D721Med (cell line): ENCODE results near the gene ZFYVE21.

Experiments used
- DNase-seq: peaks from one replicate; pipeline ENCODE4 v3.0.0; 2011; ENCODE audit warnings: low spot score; ENCODE audit not compliant: insufficient read length
- FAIRE-seq: peaks from 2 replicates; lab custom pipeline; 2011; peaks lifted over from hg19 to GRCh38; lab: Jason Lieb, UNC
- TF ChIP-seq, protein P1 (sequence below): IDR thresholded peaks from 2 replicates; pipeline ENCODE4 v1.5.1; 2012; ENCODE audit warnings: mild to moderate bottlenecking, control low read depth; ENCODE audit not compliant: insufficient read depth; ENCODE audit errors: missing control alignments

The ZFYVE21 gene

DNA sequence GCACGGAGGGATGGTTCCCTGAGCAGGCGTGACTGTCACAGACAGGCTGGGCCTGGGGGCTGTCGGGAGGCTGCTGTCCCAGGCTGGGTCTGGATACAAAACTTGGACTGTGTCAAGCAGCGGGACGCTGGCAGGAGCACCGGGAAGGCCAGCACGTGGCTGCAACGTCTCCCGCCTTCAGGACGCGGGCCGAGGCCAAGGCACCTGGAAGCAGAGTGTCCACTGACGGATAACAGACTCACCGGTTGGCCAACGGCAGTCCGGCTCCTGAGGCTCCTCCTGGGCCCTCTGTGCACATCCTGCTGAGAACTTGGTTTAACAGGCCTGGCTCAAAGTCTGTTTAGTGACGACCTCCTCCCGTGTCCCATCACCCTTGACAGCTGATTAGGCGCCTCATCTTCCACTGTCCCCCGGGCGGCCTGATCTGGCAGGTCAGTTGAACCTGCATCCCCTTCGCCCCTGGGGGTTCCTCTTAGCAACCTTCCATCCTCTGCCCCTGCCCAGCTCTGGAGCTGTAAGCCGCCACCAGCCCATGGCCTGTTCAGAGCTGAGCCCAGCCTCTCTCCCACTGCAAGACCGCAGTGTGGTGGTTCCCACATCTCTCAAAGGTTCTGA lies 2.9 kb upstream of the ZFYVE21 start:
- TF ChIP-seq, protein P1, sequence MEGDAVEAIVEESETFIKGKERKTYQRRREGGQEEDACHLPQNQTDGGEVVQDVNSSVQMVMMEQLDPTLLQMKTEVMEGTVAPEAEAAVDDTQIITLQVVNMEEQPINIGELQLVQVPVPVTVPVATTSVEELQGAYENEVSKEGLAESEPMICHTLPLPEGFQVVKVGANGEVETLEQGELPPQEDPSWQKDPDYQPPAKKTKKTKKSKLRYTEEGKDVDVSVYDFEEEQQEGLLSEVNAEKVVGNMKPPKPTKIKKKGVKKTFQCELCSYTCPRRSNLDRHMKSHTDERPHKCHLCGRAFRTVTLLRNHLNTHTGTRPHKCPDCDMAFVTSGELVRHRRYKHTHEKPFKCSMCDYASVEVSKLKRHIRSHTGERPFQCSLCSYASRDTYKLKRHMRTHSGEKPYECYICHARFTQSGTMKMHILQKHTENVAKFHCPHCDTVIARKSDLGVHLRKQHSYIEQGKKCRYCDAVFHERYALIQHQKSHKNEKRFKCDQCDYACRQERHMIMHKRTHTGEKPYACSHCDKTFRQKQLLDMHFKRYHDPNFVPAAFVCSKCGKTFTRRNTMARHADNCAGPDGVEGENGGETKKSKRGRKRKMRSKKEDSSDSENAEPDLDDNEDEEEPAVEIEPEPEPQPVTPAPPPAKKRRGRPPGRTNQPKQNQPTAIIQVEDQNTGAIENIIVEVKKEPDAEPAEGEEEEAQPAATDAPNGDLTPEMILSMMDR: no peak
- DNase-seq (no peak), FAIRE-seq (no peak)

DNA sequence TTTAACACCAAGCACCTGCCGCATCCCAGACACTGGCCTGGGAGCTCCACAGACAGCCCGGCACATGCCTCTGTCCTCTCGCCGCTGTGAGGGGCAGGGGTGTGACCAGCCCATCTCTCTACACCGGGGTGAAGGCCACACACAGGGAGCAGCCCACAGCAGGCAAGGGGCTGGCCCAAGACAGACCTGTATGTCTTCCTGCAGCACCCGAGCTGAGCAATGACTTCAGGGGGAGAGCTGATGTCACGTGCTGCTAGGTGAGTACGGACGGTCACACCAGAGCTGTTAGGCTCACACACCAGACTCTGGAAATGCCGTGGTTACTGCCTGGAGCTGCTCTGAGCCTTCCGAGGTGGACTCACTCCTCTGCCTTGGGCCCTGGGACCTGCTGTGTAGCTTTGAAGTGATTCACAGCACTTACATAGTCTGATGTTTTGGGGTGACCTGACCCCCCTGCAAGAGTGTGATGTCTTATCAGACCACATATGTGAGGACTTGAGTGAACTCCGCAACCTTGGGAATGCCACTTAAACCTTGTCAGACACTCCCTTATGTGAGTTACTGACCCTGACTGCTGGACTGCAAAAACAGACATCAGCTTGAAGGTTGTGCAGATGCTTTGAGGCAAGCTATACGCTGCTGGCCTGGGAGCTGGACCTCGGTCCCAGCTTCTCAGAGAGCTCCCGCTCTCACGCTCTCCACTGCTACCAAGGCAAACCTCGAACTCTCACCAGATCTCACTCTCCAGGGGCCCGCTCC lies 2.1 kb upstream of the ZFYVE21 start:
- TF ChIP-seq, protein P1: no peak
- DNase-seq (no peak), FAIRE-seq (no peak)

DNA sequence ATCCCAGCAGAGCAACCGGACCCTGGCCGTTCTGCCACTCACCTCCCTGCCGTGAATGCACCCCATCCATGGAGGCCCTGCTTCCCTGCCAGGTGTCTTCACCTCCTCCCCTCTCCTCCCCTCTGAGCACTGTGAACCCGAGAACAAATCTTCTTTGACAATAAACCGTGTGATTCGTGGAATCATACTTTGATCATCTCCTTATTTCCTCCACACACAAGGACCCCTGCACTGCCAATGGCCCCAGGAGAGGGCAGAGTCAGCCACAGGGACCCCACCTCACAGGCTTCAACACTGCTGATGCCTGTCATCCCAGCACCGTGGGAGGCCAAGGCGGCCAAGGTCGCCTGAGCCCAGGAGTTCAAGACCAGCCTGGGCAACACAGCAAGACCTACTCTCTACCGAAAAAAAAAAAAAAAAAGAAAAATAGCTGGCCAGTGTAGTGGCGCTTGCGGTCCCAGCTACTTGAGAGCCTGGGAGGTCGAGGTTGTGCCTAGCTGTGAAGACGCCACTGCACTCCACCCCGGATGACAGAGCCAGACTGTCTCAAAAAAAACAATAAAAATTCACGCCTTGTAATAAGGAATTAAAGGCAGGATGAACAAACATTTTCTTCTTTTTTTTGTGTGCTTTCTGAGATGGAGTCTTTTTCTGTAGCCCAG lies 1.4 kb upstream of the ZFYVE21 start:
- DNase-seq (no peak), FAIRE-seq (no peak)
- TF ChIP-seq, protein P1: no peak

DNA sequence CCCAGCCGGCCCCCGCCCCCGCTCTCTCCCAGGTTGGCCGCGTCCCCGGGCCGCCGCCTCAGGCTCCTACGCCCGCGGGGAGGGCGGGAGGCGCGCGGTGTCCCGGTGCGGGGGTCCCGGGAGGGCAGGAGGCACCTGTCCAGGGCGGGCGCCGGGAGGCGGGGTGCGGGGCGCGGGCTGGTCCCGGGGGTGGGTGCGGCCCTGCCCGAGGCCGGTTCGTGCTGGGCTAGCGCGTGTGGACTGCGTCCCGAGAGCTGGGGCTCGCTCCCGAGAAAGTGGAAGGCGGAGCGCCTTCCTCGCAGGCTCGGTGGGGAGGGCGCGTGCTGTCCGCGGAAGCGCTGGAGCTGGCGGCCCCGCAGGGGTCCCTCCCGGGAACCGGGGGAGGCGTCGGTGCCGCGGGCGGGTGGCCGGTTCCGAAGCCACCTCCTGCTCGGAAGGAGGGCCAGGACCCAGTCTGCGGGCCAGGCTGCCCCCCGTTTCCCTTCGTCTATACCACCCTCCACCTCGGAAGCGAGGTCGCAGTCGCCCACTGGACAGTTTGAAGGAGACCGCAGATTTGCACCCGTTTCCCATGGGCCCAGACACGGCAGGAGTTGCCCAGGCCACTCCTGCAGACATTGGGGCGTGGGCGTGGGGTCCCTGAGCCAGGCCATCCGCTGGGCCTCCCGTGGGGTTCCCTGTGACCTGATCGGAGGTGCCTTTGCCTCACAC lies 636 bp downstream of the ZFYVE21 start:
- DNase-seq: no peak
- TF ChIP-seq, protein P1: no peak
- no peak for FAIRE-seq

DNA sequence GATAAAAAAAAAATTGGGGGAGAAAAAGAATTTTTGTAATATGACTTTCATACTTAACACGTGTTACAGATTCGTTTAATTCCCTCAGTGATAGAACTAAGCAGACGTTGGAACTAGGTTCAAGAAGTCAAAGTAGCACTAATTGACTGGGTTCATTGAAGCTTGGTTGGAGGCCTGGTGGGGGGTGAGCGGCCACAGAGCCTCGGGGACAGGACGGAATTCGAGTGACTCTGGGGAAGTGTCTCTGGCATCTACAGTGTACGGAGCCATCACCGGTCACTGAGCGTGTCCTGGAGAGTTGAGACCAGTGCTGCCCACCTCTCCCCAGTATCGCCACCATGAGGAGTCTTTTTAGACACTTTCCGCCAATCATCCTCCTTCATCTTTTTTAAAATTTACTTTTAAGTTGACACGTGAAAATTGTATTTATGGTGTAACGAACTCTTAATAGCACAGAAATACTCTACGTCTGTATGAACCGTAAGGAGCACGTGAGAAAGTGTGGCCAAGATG lies 1.3 kb downstream of the ZFYVE21 start:
- no peak for FAIRE-seq
- no peak for DNase-seq
- TF ChIP-seq, protein P1: no peak

DNA sequence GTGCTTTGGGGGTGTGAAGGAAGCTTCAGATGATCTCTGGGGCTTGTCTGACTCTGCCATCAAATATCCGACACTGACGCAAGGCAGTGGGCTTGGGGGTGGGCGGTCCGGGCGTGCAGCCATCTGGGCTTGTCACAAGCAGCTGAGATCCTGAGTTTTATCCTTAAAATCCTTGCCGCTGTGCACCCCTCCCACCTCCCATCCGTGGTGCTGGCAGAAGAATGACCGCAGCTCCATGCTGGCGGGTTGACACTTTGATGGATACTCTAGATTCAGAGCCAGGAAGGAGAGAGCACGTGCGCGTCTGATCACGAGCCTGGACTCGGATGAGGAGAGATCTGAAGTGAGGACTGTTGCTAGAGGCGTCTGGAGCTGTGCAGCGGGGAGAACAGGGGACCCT lies 3.0 kb downstream of the ZFYVE21 start:
- no peak for FAIRE-seq

More for the DNA sequence above, 3.0 kb downstream of the ZFYVE21 start:
- DNase-seq: no peak
- TF ChIP-seq, protein P1: no peak
